Activated naive CD4-positive, alpha-beta T cell treated with anti-CD3 and anti-CD28 coated beads, Interleukin-2, amount 50 U/mL, for 24 hours (primary cell): Measurements from ENCODE around the gene RASGRF2.

Experiments
- H3K27ac Mint-ChIP-seq: one replicate; pipeline ENCODE4 v1.8.0; 2021; ENCODE audit warnings: mild to moderate bottlenecking, mixed read lengths
- H3K27me3 Mint-ChIP-seq: one replicate; pipeline ENCODE4 v1.8.0; 2021; ENCODE audit warnings: mixed read lengths
- H3K36me3 Mint-ChIP-seq: one replicate; pipeline ENCODE4 v1.8.0; 2021; ENCODE audit warnings: mixed read lengths
- H3K4me1 Mint-ChIP-seq: one replicate; pipeline ENCODE4 v1.8.0; 2021; ENCODE audit warnings: mixed read lengths
- H3K4me3 Mint-ChIP-seq: one replicate; pipeline ENCODE4 v1.8.0; 2021; ENCODE audit warnings: mild to moderate bottlenecking, mixed read lengths
- H3K9me3 Mint-ChIP-seq: one replicate; pipeline ENCODE4 v1.8.0; 2021; ENCODE audit warnings: mixed read lengths

Gene RASGRF2

GRCh38 chr5:81183811-81184748 is 223.9 kb downstream of the RASGRF2 start:
- Mint-ChIP-seq H3K27me3 (no peaks in the 10 kb centered on the region), H3K27ac (peak overlapping the region; percentile 13), H3K4me3 (no peak overlapping the region), H3K9me3 (no peaks in the 10 kb centered on the region), H3K4me1 (no peaks in the 10 kb centered on the region), H3K36me3 (peaks cover 9% of the 10 kb centered on the region)

- peaks cover 6% of the 10 kb centered on the region for H3K36me3 Mint-ChIP-seq
- no peaks in the 10 kb centered on the region for H3K27me3 Mint-ChIP-seq
- no peaks in the 10 kb centered on the region for H3K9me3 Mint-ChIP-seq
- no peak overlapping the region for H3K27ac Mint-ChIP-seq
- no peak overlapping the region for H3K4me3 Mint-ChIP-seq
- no peaks in the 10 kb centered on the region for H3K4me1 Mint-ChIP-seq
These were observed 224.6 kb downstream of the RASGRF2 start for GRCh38 chr5:81184749-81185110.

DNA sequence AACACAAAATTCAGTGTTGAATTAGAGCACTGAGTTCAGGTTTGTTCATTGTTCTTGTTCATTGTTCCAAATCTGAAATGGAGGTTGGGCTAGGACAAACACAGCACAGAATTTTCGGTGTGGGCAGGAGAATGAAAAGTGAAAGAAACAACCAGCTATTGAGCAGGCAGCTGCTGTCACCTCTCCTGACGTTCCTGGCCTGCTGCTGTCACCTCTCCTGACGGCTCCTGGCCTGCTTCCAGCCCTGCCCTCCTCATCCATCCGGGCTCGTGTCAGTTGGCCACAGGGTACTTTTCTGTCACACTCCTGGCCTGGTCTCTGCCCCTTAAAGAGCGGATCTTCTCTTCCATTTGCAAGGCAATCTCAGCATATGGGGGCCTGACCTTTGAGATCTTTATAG is 227.7 kb downstream of the RASGRF2 start:
- Mint-ChIP-seq H3K27me3 (no peaks in the 10 kb centered on the region), H3K9me3 (no peaks in the 10 kb centered on the region), H3K27ac (peak overlapping the region; percentile 63), H3K4me1 (peaks cover 3% of the 10 kb centered on the region), H3K36me3 (peaks cover 2% of the 10 kb centered on the region), H3K4me3 (no peak overlapping the region)

DNA sequence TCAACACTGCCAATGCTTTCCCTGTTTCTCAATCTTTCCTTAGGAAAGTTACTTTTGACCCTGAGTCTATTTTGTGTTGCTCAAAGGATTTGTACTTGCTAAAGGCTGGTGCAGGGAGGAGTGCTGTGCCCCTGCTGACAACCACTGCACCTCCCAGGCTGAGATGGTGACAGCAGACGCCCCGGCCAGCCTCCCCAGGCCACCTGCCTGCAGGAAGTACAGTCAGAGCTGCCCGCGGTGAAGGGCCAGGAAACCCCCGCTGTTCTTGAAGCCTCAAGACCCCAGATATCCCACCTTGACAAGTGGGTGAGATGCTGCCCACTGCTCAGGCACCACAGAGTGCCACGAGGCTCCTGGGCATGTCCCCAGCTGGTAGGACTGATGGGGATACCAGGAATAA is 228.8 kb downstream of the RASGRF2 start:
- Mint-ChIP-seq H3K27me3 (no peaks in the 10 kb centered on the region), H3K4me3 (no peak overlapping the region), H3K9me3 (no peaks in the 10 kb centered on the region), H3K4me1 (peaks cover 4% of the 10 kb centered on the region), H3K27ac (no peak overlapping the region), H3K36me3 (peaks cover 2% of the 10 kb centered on the region)

DNA sequence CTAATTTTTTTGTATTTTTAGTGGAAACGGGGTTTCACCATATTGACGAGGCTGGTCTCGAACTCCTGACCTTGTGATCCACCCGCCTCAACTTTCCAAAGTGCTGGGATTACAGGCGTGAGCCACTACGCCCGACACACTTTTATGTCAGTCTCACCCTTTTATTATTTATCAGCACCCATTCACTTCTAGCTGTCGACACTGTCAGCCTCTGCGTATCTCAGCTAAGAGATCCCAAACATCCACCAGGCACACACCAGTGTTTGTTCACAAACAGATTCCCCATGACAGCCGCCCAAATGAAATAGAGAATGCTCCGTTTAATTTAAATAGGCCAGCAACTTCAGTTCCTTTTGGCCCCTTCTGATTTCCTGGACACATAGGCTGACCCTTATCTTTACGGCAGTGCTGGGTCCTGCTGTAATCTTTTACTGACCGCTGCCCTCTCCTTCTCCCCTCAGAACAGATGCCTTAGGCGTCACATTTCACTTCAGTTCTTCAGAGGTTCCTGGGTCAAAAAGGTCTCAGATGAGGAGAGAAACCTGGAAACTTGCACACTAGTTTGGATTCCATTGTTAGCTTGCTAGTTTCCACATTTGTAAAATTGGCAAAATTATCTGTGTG is 229.8 kb downstream of the RASGRF2 start:
- peaks cover 4% of the 10 kb centered on the region for H3K36me3 Mint-ChIP-seq
- H3K4me1 Mint-ChIP-seq = peaks cover 10% of the 10 kb centered on the region
- H3K27ac Mint-ChIP-seq = peak overlapping the region; percentile 8
- H3K27me3 Mint-ChIP-seq = no peaks in the 10 kb centered on the region
- no peaks in the 10 kb centered on the region for H3K9me3 Mint-ChIP-seq
- H3K4me3 Mint-ChIP-seq = no peak overlapping the region

DNA sequence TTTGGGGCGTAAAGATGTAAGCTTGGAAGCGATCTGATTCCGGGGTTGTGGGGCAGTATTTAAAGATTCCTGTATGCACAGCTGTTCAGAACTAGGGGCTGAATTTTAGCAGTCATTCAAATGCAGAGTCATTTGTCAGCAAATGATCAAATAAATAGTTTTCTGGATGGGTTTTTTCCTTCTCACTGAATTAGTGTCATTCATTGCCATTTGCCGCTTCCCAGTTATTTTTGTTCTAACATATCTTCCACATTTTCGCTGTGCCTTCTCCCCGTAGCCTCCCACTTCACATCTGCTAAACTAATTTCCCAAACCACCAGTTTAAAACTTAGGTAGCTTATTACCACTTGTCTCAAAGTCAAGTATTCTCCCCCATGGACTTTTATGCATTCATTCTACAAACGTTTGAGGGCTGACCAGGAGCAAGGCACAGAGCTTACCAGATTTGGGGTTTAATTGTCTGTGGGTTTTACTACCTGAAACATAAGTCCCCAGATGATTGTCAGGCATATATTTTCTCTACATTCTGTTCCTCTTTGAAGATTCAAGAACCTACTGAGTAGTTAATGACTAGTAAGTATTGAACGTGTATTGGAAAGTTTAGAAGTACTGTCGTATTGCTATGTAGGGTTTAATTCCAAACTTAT is 231.7 kb downstream of the RASGRF2 start:
- Mint-ChIP-seq H3K4me3 (no peak overlapping the region), H3K36me3 (peaks cover 3% of the 10 kb centered on the region), H3K9me3 (no peaks in the 10 kb centered on the region), H3K27me3 (no peaks in the 10 kb centered on the region), H3K27ac (no peak overlapping the region), H3K4me1 (peaks cover 13% of the 10 kb centered on the region)

GRCh38 chr5:81192373-81192750 is 232.2 kb downstream of the RASGRF2 start:
- H3K27me3 Mint-ChIP-seq = no peaks in the 10 kb centered on the region
- no peak overlapping the region for H3K4me3 Mint-ChIP-seq
- peaks cover 13% of the 10 kb centered on the region for H3K4me1 Mint-ChIP-seq
- H3K36me3 Mint-ChIP-seq = peaks cover 3% of the 10 kb centered on the region
- no peak overlapping the region for H3K27ac Mint-ChIP-seq
- H3K9me3 Mint-ChIP-seq = no peaks in the 10 kb centered on the region

GRCh38 chr5:81194633-81195334 is 234.6 kb downstream of the RASGRF2 start:
- peaks cover 3% of the 10 kb centered on the region for H3K36me3 Mint-ChIP-seq
- H3K4me3 Mint-ChIP-seq = peak overlapping the region; percentile 56
- peak overlapping the region; percentile 68 for H3K27ac Mint-ChIP-seq

GRCh38 chr5:81195335-81195929 is 235.3 kb downstream of the RASGRF2 start:
- no peaks in the 10 kb centered on the region for H3K27me3 Mint-ChIP-seq
- H3K36me3 Mint-ChIP-seq = peaks cover 3% of the 10 kb centered on the region
- no peaks in the 10 kb centered on the region for H3K9me3 Mint-ChIP-seq
- peaks cover 13% of the 10 kb centered on the region for H3K4me1 Mint-ChIP-seq
- H3K27ac Mint-ChIP-seq = no peak overlapping the region
- peak overlapping the region; percentile 56 for H3K4me3 Mint-ChIP-seq

More at GRCh38 chr5:81194633-81195334, 234.6 kb downstream of the RASGRF2 start:
- H3K9me3 Mint-ChIP-seq = no peaks in the 10 kb centered on the region
- H3K4me1 Mint-ChIP-seq = peaks cover 13% of the 10 kb centered on the region
- no peaks in the 10 kb centered on the region for H3K27me3 Mint-ChIP-seq

GRCh38 chr5:81202655-81203054 is 242.5 kb downstream of the RASGRF2 start:
- Mint-ChIP-seq H3K27ac (no peak overlapping the region), H3K4me1 (no peaks in the 10 kb centered on the region), H3K27me3 (no peaks in the 10 kb centered on the region), H3K4me3 (no peak overlapping the region), H3K36me3 (peaks cover 2% of the 10 kb centered on the region), H3K9me3 (no peaks in the 10 kb centered on the region)

- no peak overlapping the region for H3K4me3 Mint-ChIP-seq
- no peaks in the 10 kb centered on the region for H3K27me3 Mint-ChIP-seq
- no peak overlapping the region for H3K27ac Mint-ChIP-seq
- H3K36me3 Mint-ChIP-seq = peaks cover 2% of the 10 kb centered on the region
- H3K4me1 Mint-ChIP-seq = no peaks in the 10 kb centered on the region
- no peaks in the 10 kb centered on the region for H3K9me3 Mint-ChIP-seq
These were observed 243.6 kb downstream of the RASGRF2 start for GRCh38 chr5:81203729-81204128.

GRCh38 chr5:81204205-81204604 is 244.0 kb downstream of the RASGRF2 start:
- Mint-ChIP-seq H3K4me1 (no peaks in the 10 kb centered on the region), H3K36me3 (peaks cover 3% of the 10 kb centered on the region), H3K4me3 (no peak overlapping the region), H3K27me3 (no peaks in the 10 kb centered on the region), H3K9me3 (no peaks in the 10 kb centered on the region), H3K27ac (no peak overlapping the region)

- Mint-ChIP-seq H3K9me3 (no peaks in the 10 kb centered on the region), H3K27me3 (no peaks in the 10 kb centered on the region), H3K27ac (no peak overlapping the region), H3K36me3 (peaks cover 6% of the 10 kb centered on the region), H3K4me3 (no peak overlapping the region), H3K4me1 (no peaks in the 10 kb centered on the region)
These were observed 244.9 kb downstream of the RASGRF2 start for GRCh38 chr5:81205058-81205457.

GRCh38 chr5:81207009-81207408 is 246.8 kb downstream of the RASGRF2 start:
- H3K27ac Mint-ChIP-seq = no peak overlapping the region
- peaks cover 12% of the 10 kb centered on the region for H3K36me3 Mint-ChIP-seq
- H3K4me3 Mint-ChIP-seq = no peak overlapping the region
- no peaks in the 10 kb centered on the region for H3K9me3 Mint-ChIP-seq
- H3K27me3 Mint-ChIP-seq = no peaks in the 10 kb centered on the region
- H3K4me1 Mint-ChIP-seq = no peaks in the 10 kb centered on the region

- no peaks in the 10 kb centered on the region for H3K27me3 Mint-ChIP-seq
- peaks cover 14% of the 10 kb centered on the region for H3K36me3 Mint-ChIP-seq
- no peak overlapping the region for H3K4me3 Mint-ChIP-seq
- H3K4me1 Mint-ChIP-seq = no peaks in the 10 kb centered on the region
- no peak overlapping the region for H3K27ac Mint-ChIP-seq
- H3K9me3 Mint-ChIP-seq = no peaks in the 10 kb centered on the region
These were observed 248.7 kb downstream of the RASGRF2 start for GRCh38 chr5:81208904-81209303.
